Activated T-helper 1 cell treated with Interleukin-2 at 50 U/mL for 16 hours (primary cell): ENCODE measurements around the gene GRIK2.

Experiments
- DNase-seq: peaks from one replicate; pipeline ENCODE4 v3.0.0-alpha.2; 2020; ENCODE audit warnings: low read depth

Gene GRIK2

DNA sequence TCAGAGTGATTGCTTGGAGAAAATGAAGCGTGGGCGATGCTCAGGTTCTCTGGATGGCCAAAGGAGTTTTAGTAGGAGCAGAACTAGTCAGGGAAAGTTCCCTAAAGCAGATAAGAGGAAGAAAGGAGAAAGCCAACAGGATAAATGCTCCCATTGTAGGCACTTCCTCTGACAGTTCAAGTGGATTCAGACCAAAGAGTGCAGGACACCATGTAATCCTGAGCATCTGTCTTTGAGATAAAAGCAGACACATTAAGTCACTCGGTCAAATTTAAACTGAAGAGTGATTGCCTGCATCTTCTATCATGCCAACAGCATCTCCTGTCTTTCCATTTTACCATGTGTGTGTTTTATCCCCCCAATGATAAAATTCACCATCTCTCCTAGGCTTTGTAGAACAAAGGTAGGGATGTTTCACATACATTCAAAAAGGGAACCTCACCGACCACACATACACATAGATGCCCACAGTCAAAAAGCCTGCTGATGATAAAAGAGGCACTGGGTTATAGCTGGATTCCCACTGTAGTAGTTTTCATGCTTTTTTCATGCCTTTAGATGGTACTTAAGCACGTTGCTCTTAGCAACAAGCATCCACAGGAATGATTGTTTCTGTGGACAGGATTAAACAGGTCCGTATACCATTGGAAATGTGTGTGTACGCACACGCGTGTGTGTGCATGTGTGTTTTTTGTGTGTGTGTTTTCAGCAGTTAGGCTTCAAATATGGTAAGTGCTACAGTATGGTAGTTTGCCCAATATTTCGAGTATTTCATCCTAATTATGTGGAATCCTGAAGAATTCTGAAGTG, 7.0 kb downstream of the GRIK2 start:
- no peak for DNase-seq

DNA sequence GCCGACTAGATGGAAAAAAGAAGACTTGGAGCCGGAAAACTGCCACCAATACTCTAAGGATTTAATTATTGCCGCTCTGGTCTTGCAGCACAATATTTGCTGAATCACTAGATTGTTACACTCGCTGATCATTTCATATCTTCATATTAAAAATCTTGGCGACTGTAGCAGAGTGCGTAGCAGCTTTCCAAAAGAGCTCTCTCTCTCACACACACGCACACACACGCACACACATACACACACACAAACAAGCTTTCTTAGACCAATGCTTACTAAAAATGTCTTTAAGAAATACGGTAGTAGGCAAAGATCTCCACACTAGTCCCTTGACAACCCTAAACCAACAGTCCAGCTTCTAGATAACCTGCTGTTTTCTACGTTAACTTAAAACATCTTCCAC, 7.7 kb downstream of the GRIK2 start:
- no peak for DNase-seq

DNA sequence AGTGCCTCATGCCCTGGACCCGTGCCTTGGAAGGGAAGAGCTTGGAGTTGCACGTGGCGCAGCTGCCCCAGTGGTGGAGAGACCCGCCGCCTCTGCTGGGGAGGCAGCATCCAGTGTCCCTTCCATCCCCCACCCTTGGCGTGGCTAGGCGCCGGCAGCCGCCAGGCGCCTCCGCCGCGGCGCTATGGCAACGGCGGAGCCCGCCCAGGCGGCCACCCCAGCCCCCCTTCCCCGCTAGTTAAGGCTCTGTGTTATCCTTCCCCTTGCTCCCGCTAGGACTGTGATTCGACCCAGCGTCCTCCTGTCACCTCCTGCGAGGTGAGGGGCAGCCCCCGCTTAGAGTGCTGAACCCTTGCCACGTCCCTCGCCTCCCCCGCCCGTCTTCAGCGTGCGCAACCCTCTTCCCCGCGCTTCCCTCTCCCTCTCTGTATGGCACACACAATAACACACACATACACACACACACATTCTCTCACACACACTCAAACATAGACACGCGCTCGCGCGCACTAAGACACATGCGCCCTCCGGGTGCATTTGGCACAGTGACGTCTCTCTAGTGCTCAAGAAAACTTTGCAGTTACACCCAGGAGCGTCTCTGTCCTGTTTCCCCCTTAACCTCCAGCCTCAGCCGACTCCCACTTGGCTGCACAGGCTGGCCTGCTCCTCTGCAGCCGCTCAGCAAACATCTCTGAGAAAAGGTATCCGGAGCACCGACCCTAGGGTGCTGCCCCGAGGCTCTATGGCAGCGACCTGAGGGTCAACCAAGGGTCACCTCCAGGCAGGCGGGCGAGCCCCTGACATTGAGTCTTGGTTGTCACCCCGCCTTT, 8.5 kb downstream of the GRIK2 start:
- no peak for DNase-seq

DNA sequence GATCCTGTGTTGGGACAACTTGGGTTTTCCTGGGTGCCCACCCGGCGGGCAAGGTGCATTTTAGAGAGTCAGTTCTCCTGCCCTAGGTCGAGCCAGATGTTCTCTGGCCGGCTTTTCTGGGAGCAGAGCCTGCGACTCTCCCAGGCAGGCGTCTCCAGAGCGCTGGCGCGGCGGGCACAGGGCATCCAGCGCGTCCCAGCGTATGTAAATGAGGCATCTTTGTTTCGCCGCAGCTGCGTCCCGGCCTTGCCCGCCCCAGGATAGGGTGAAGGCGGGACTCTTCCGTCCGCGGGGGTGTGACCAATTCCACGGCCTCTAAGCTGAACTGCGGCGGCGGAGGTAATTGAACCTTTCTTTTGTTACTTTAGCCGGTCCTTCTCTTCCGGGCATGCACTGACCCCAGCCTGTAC, 9.1 kb downstream of the GRIK2 start:
- DNase-seq: no peak

DNA sequence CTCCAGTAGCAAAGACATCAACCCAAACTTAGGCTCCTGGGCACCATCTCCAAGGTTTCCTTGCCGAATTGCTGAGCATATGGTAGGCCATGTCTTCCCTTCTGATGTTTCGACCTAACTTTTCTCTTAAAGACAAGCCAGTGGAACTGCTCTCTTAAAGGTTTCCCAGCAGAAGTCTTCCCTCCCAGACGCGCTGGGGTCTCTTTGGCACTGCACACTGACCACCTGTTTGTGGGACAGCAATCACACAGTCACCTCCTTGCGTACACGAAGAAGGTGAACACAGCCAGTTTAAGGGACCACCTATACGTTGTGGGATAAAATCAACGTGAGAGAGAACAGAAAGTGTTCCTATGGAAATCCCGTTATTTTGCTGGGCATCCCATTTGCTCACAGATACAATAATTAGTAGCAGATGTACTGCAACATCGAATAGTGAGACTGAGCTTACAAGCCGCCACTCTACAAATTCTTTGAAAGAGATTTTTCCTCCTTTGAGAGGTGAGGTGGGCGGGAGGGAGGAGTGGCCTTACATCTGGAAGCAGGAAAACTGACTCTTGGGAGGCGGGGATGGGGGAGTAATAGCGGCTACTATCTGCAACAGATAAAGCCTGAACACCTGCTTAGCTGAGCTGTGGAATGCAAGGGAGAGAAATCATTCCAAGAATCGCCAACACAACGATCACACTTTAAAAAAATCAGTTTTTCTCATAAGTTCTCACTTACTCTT, 9.9 kb downstream of the GRIK2 start:
- no peak for DNase-seq

DNA sequence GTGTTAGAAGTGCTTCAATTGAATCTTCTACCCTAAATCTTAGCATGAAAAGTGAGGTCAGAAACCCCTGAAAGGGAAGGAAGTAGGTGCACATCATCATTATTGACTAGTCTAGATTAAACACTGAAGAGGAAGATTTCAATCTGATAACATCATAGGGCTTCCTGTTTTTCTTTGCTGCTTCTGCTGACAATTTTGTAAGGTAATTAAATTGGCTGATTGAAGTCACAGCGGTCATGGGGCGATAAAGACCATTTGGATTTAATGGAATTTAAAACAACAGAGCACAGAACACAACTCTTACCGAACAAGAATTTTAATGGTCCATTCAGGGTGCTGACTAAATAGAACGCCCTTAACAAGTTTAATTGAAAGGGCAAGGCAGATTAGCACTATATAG, 11.3 kb downstream of the GRIK2 start:
- DNase-seq: no peak

DNA sequence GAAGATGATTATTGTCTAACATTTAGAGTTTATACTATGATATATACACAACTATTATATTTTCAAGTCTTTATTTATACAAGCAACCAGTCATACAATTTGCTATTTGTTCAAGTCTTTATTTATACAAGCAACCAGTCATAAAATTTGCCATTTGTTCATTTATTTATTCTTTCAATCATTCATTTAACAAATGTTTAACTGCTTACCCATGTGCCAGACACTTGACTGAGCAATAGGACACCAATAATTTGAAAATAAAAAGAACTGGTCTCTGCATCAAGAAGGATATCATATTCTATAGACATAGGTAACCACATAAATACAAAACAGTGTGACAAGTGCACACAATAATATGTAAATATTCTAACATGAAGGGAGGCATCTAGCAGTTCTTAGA, 20.3 kb downstream of the GRIK2 start:
- no peak for DNase-seq

DNA sequence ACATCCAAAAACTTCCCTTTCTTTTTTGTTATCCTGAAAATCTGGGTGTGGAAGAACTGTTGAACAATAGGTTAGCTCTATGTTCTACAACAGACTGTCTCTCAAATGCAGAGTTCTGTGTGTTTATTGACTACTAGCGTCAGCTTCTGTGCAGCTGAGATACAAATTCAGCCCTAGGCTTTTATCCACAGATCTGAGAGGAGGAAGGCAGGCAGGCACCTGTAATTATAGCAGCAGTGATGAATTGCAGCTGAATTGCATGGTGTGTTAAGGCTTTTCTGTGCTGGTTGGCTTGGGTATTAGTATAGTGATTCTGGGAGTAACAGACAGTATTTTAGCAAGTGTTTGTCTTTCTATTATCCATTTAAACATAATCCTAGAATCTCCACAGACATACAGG, 24.4 kb downstream of the GRIK2 start:
- no peak for DNase-seq

DNA sequence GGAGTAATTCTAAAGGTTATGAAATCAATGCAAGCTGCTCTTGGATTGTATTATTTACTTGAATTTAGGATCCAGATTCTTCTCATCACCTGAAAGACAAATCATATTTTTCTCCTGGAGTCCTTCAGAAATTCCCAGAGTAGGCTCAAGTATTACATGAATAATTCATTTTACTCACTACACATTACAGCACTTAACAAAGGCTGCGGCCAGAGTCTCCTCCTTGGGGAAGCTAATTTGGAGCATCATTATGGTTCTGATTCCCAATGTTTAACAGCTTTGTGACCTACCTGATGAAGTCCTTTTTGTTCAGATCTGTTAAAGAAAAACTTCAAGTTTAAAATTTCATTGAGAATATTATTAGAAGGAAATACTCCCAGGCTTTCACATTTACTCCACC, 28.7 kb downstream of the GRIK2 start:
- DNase-seq: no peak

DNA sequence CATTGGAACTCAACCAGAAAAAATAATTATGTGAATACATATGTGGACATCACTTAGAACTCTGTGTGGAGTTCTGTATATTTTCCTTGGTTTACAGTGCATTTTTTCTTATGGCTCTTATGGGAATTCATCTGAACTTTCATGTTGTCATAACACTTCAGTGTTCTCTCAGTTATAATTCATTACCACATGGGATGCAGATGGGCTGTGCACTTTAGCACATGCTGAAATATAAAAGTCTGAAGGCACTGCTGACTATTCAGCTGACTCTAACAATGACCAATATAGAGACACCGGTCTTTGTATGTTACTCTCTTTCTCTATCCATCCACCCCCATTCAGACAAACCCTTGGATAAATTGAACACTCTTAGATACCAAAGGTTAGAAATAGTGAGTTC, 29.3 kb downstream of the GRIK2 start:
- no peak for DNase-seq

DNA sequence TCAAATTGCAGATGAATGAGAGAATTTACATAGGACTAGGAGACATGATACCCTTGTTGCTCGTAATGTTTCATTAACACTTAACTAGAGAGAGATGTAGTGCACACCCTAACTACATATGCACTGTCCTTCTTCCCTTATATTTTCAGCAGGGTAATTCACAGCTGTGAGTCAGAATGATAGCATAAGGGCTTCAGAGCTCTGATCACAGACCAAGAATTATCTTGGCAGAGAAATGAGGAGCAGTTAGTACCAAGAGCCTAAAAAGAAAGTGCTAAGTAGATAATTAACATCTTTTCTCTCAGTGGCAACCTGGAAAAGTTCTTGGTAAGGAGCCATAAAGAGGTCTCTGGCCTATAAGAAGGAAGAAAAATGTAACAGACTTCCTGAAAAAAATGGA, 35.8 kb downstream of the GRIK2 start:
- DNase-seq: no peak

DNA sequence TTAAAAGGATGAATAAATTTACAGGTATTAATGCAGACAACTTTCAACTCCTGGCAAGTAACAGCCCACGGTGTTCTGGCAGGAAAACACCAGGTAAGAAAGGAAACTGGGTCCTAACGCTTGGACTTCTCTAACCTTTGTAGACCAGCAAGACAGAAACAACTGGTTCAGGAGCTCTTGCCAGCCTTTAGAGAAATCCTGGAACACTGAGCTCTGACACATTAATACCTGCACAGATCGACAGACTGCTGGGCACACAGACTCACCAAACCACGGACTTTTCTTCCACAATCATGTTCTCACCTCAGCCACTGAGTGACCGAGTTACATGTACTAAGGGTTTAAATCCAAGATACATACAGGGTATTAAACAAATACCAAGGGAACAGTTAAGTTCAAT, 36.3 kb downstream of the GRIK2 start:
- no peak for DNase-seq

DNA sequence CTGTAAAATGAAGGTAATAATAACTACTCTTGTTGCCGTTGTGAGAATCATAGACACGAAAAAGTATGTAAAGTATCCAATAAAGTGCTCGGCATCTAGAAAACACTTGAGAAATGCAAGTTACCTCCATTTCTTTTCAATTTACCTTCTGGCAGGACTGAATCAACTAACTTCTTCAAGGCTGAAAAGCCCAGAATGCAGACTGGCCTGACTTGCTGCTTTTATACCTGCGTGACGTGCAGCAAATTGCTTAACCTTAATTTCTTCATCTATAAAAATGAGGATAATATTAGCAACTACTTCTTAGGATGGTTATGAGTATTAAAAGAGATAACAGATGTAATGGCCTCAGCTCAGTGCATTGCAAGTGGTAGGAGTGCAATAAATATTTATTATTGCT, 39.6 kb downstream of the GRIK2 start:
- DNase-seq: no peak

DNA sequence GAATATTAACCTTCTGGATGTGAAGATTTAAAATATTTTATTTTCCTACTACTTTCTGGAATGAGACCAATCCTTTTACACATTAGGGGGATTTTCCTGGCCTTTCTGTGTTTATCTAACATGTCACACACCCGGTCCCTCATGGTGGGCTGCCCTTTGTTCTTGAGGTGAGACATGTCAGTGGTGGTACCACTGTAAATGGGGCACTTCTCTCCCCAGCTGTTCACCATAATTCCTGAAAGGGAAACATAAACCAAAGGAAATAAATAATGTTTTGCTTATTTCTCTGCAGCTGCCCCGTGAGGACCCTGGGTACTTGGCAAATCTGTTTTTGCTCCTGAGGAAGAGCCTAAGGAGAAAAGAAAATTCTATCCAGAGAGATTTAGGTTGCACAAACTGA, 41.1 kb downstream of the GRIK2 start:
- no peak for DNase-seq

DNA sequence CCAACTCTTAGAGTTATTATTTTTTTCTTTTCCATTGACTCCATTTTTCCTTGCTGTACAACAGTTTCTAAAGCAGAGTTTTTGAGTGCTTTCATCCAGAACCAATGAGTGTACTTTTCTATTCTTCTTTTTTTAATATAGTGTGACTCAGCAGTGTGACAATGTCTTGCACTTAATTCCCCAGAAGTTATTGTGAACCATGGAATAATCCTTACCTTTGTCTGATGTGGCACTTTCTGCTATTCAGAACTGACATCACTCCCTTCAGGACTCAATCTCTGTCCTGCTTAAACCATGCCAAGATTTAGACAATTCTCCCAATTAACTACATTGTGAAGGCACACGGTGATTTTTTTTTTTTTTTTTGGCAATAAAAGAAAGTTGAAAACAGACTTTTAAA, 41.5 kb downstream of the GRIK2 start:
- DNase-seq: no peak

DNA sequence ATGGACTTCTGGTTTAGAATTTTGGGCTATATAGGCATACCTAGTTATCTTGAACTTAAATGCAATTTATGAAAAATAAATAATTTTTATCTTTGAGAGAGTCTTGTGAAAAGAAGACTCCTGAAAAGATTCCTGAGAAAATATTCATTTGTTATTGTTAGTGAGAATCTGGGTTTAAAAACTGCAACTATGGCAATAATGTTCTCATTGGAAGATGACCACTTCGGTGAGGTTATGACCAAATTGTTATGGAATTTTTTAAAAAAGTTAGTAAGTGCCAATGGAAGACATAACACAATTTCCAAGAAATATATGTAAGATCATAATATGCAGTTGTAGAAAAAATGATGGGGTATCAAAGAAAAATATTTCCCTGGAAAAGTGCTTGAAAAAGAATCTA, 46.3 kb downstream of the GRIK2 start:
- no peak for DNase-seq

DNA sequence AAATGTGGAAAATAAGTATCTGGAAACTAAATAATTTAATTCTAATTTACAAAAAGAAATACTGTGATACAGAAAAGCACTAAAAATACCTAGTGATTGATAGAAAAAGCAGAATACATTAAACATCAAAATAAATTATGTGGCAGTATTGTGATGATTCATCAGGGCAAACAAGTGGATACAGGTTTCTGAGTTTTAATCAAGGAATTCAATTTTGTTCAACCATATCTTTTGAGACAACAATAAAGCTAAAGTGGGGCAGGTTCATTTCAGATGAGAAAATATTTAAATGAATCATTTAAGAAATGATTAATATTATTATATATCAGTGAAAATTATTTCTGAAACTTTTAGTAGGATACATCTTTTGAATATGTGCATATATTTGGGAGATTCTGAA, 49.8 kb downstream of the GRIK2 start:
- no peak for DNase-seq

DNA sequence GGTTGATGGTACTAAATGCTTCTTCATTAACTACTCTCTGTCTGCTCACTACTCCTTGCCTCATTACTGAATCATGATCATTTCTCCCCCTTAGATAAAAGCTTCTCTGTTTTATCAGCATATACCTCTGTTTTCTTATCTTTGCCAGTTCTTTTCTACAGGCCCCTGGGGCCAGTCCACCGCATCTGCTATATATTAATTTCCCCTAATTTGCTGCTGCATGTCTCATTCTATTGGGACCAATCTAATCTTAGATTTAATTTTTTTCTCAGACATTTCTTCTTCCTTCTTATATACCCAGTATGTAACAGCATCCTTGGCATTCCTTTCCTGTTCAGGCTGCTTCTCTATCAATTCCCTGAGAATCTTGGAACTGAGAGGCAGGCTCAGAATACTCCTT, 51.2 kb downstream of the GRIK2 start:
- DNase-seq: no peak

DNA sequence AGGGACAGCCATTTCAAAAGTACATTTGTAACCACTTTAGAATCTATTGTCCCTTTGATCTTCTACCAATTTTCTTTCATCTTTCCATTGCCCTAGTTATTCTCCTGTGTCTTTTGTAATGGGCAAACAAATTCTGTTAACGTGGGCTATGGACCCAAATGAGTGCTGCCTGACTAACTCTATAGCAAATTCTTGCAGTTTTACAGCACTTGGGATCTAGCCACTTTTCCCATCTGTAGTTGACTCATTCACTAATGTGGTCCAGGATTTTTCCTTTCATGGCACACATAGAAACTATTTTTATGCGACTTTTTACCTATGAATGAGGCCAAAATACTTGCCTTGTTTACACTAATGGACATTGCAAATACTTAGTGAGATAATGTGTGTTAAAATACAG, 52.0 kb downstream of the GRIK2 start:
- DNase-seq: no peak

DNA sequence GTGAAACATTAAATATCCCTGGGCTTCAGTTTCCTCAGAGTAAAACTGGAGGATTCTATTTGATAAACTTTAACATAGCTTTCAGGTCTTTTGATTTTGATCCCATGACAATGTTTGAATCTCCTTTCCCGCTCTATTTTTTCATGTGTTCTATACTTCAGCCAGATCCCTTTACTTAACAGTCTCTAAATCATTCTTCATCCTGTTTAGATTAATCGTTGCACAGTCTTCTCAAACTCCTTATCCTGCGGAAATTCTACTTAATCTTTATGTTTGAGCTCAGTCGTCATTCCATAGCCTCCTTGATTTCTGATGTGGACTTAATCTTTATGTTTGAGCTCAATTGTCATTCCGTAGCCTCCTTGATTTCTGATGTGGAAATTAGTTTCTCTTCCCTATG, 57.4 kb downstream of the GRIK2 start:
- no peak for DNase-seq

DNA sequence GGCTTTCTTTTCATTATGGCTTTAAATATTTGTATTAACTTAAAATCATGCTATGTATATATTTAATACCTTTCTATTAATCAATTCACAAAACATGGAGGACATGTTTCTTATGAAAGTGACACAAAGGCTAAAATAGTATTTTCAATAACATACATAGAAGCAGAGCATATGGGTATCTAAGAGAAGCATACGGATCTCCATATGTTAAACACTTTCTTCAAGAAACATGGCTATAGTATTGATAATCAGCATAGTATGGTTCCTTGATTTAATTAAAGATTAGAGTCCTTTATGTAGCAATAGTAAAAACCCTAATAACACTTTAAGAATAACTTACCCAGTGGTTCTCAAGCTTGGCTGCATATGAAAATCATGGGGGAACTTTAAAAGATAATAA, 58.5 kb downstream of the GRIK2 start:
- DNase-seq: no peak

DNA sequence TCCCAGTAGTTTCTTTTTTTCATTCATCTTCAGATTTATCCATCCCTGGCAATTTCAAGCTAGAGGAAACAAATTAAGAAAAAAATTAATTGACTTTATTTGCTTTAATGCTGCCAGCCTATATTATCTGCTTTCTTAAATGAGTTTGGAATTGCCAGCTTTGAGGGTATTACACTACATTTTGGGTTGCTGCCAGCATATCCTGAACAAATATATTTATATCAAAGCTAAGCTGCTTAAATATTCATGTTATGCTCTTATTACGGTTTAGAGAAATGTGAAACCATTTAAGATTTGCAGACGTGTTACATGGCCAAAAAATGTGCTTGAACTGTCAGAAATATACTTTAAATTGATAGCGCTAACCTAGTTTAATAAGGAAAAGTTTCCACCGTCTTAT, 59.7 kb downstream of the GRIK2 start:
- no peak for DNase-seq

DNA sequence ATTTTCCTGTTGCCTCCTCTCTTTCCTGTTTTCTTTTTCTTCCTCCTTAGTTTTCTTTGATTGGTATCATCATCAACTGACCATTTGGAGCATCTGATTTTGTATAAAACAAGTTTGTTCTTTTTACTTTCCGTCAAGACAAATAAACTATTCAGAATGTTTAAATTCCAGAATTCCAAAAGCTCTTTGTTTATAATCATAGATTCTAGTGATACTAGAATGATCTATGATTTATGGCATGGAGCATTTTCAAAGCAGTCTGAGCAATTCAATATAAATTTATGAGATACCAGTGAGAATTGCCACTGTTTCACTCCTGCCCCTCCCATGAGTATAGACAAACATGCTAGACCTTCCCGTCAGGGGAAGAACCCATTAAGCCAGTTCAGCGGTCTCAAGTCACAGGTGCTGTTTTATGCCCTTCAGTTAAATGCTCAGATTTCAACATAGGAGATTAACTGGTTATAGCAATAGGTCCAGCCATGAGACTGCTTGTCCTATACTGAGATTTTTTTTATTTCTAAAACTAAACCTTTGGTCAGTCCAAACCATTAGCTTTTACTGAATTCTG, 60.7 kb downstream of the GRIK2 start:
- DNase-seq: no peak
